HepG2 (cell line): ENCODE data around the gene USP38. TPM values are rescaled to one million over a fixed set of nuclear protein-coding genes. Genes with fewer than 3 reads are reported as not detected.

Experiments
- ATAC-seq: fragments of 200-7000 bp; cut with Tn5 transposase; 3 replicates; pipeline ENCODE4 v1.9.1; 2020; ENCODE audit warnings: mild to moderate bottlenecking, moderate library complexity
- BruUV-seq: library from RNA; stranded (reverse); fragments of 400-500 nt; replicated peaks from 2 replicates; lab custom pipeline; 2021; lab: Mats Ljungman, UMichigan
- CTCF ChIA-PET: fragments of 300-600 bp; formaldehyde crosslinking; extraction: SDS; loops from one replicate; lab custom pipeline; 2021; ENCODE audit warnings: low total read pairs, inconsistent platforms, low intra/inter-chr PET ratio; lab: Yijun Ruan, JAX
- POLR2A ChIA-PET: fragments of 350-600 bp; sonication (Branson Sonifier 250); formaldehyde crosslinking; loops from one replicate; lab custom pipeline; 2020; ENCODE audit warnings: antibody characterized with exemption, inconsistent platforms; lab: Yijun Ruan, JAX
- DNase-seq: peaks from one replicate; pipeline ENCODE4 v3.0.0-alpha.2; 2015; ENCODE audit warnings: low spot score
- FAIRE-seq: peaks from 3 replicates; lab custom pipeline; 2011; peaks lifted over from hg19 to GRCh38; lab: Jason Lieb, UNC
- H2AFZ ChIP-seq: one replicate; pipeline ENCODE4 v1.6.1; 2011; ENCODE audit warnings: low read length, inconsistent platforms
- H3K27ac ChIP-seq: fragments of 300-600 bp; 3 replicates; pipeline ENCODE4 v1.8.0; 2011; ENCODE audit warnings: mixed run types, mild to moderate bottlenecking, mixed read lengths, low read length, inconsistent platforms; ENCODE audit not compliant: insufficient read depth; ENCODE audit errors: extremely low read length
- H3K27me3 ChIP-seq, 2 experiments: fragments of 200-600 bp in 1 of 2; 2 replicates in 1 of 2; 3 replicates in 1 of 2; pipeline versions ENCODE4 v1.6.0 to v1.8.0; 2011; ENCODE audit warnings: low read length in 2 of 2, mild to moderate bottlenecking in 2 of 2, moderate library complexity in 2 of 2, inconsistent platforms in 1 of 2; ENCODE audit not compliant: insufficient read depth in 2 of 2, control insufficient read depth in 1 of 2
- H3K36me3 ChIP-seq, 2 experiments: fragments of 200-600 bp in 1 of 2; replicated peaks in 1 of 2; 2 replicates in 1 of 2; 3 replicates in 1 of 2; pipeline versions ENCODE4 v1.5.1 to v1.8.0; 2011; ENCODE audit warnings: low read length in 2 of 2, inconsistent platforms in 1 of 2; ENCODE audit not compliant: insufficient read depth in 2 of 2, control insufficient read depth in 1 of 2
- H3K4me1 ChIP-seq: 2 replicates; pipeline ENCODE4 v1.5.1; 2012; ENCODE audit warnings: low read length, inconsistent platforms; ENCODE audit not compliant: insufficient read depth
- H3K4me2 ChIP-seq: 2 replicates; pipeline ENCODE4 v1.6.0; 2011; ENCODE audit warnings: low read depth, low read length, inconsistent platforms
- H3K4me3 ChIP-seq, 3 experiments: fragments of 200-600 bp in 1 of 3; sonication (generic), shearing (Covaris generic) in 1 of 3; replicated peaks in 1 of 3; 2 replicates each; pipeline ENCODE4 v1.5.1; 2011 to 2016; ENCODE audit warnings: low read length in 3 of 3, inconsistent platforms in 2 of 3, low read depth in 2 of 3, mild to moderate bottlenecking in 2 of 3, control low read depth in 1 of 3, mixed read lengths in 1 of 3; ENCODE audit not compliant: insufficient read depth in 1 of 3
- H3K79me2 ChIP-seq: one replicate; pipeline ENCODE4 v1.6.1; 2011; ENCODE audit warnings: low read length, inconsistent platforms; ENCODE audit not compliant: insufficient read depth
- H3K9ac ChIP-seq: 2 replicates; pipeline ENCODE4 v1.6.0; 2011; ENCODE audit warnings: mild to moderate bottlenecking, low read depth, low read length, inconsistent platforms; ENCODE audit not compliant: insufficient read depth
- H3K9me3 ChIP-seq: 2 replicates; pipeline ENCODE4 v1.5.1; 2012; ENCODE audit warnings: mild to moderate bottlenecking, low read length
- H4K20me1 ChIP-seq: 2 replicates; pipeline ENCODE4 v1.6.0; 2011; ENCODE audit warnings: inconsistent platforms, mild to moderate bottlenecking, low read length, moderate library complexity; ENCODE audit not compliant: insufficient read depth
- CHCHD3 ChIP-seq: sonication (generic); formaldehyde crosslinking; IDR thresholded peaks from 2 replicates; pipeline ENCODE4 v1.8.0; 2022; ENCODE audit warnings: mild to moderate bottlenecking, missing genetic modification reagents, moderate library complexity
- FIP1L1 ChIP-seq: fragments of 200-400 bp; formaldehyde crosslinking; IDR thresholded peaks from 2 replicates; pipeline ENCODE4 v1.6.1; 2018; ENCODE audit warnings: low read depth, mild to moderate bottlenecking, low read length, moderate library complexity, borderline replicate concordance; ENCODE audit not compliant: insufficient read depth
- FOXP1 ChIP-seq, 2 experiments: fragments of 450-650 bp in 1 of 2; IDR thresholded peaks; 2 replicates each; pipeline ENCODE4 v1.6.1; 2017 to 2018; ENCODE audit warnings: antibody characterized with exemption in 1 of 2
- MAX ChIP-seq: IDR thresholded peaks from 2 replicates; pipeline ENCODE4 v1.6.1; 2012; ENCODE audit warnings: inconsistent platforms
- MXD1 ChIP-seq: sonication (generic); formaldehyde crosslinking; IDR thresholded peaks from 2 replicates; pipeline ENCODE4 v1.4.0; 2020; ENCODE audit warnings: mild to moderate bottlenecking, missing genetic modification reagents
- PRMT3 ChIP-seq: sonication (generic); formaldehyde crosslinking; IDR thresholded peaks from 2 replicates; pipeline ENCODE4 v1.8.1; 2022; ENCODE audit warnings: low read depth, mild to moderate bottlenecking, moderate library complexity, missing genetic modification reagents, borderline replicate concordance
- ZBTB7B ChIP-seq: sonication (generic); formaldehyde crosslinking; IDR thresholded peaks from 2 replicates; pipeline ENCODE4 v1.4.0; 2020; ENCODE audit warnings: missing genetic modification reagents
- ZNF619 ChIP-seq: sonication (generic); formaldehyde crosslinking; IDR thresholded peaks from 2 replicates; pipeline ENCODE4 v1.4.0; 2020; ENCODE audit warnings: mild to moderate bottlenecking, missing genetic modification reagents
- ZNF672 ChIP-seq: sonication (generic); formaldehyde crosslinking; IDR thresholded peaks from 2 replicates; pipeline ENCODE4 v1.8.1; 2022; ENCODE audit warnings: missing genetic modification reagents
- ZNF709 ChIP-seq: sonication (generic); formaldehyde crosslinking; IDR thresholded peaks from 2 replicates; pipeline ENCODE4 v1.5.0; 2020; ENCODE audit warnings: mild to moderate bottlenecking, missing genetic modification reagents
- WGBS: methylation state at CpG from one replicate; pipeline ENCODE4 v1.1.6; 2017; ENCODE audit warnings: low lambda C conversion rate; 5-methylcytosine and 5-hydroxymethylcytosine counted together
- in situ Hi-C: cut with HindIII; loops from 2 replicates; pipeline ENCODE4 v1.10.0; 2017; ENCODE audit warnings: low pct_unique_long_range_greater_than_20kb; ENCODE audit not compliant: extremely low pct_ligation_motif_present
- intact Hi-C: fragments of 100-400 bp; cut with micrococcal nuclease; formaldehyde crosslinking; loops from one replicate; pipeline ENCODE4 v1.10.0; 2022; ENCODE audit not compliant: unreplicated experiment
- polyA plus RNA-seq, 8 experiments: library from polyadenylated mRNA; depleted of rRNA in 3 of 8; stranded (reverse) in 7 of 8; unstranded in 1 of 8; fragments of >200 nt; fragmentation: Illumina TruSeq in 4 of 8; extraction: Trizol in 4 of 8; gene quantifications; 2 replicates each; pipeline versions ENCODE4 v1.2.1 to v1.2.3, GENCODE V29; 2011 to 2016; ENCODE audit warnings: low read depth in 4 of 8, missing spikeins in 1 of 8, mixed read lengths in 1 of 8; ENCODE audit not compliant: insufficient read depth in 1 of 8
- total RNA-seq, 5 experiments: library from RNA; depleted of rRNA; stranded (reverse); fragments of >200 nt; fragmentation: Illumina TruSeq; extraction: Trizol; gene quantifications; 2 replicates each; pipeline ENCODE4 v1.2.3, GENCODE V29; 2016; ENCODE audit warnings: low read depth in 1 of 5

The USP38 gene
- total and polyA plus RNA-seq, 2 of the 13 experiments (the other 11 are each of a cell fraction or from before 2014, with no cell fraction given), result 4.5 to 11.8 TPM

- ChIA-PET POLR2A (no interaction called here), CTCF (no interaction called here)
- no TSS peak for BruUV-seq
- H2AFZ ChIP-seq, result no peak overlapping the region
- FAIRE-seq, result no peak
- in situ Hi-C loops (no loop called here), intact Hi-C loops (no loop called here)
- no peak overlapping the region for H3K4me2 ChIP-seq
- TF ChIP-seq ZNF619 (CRISPR knock-in tag) (no peak), FIP1L1 (no peak), FOXP1 (IDR thresholded peaks at IDR 0.05) (no peak), FOXP1 (CRISPR knock-in tag; IDR thresholded peaks at IDR 0.05) (no peak), MAX (no peak), ZNF709 (CRISPR knock-in tag) (no peak), ZBTB7B (no peak), MXD1 (CRISPR knock-in tag) (no peak), PRMT3 (CRISPR knock-in tag) (no peak), CHCHD3 (CRISPR knock-in tag) (no peak), ZNF672 (CRISPR knock-in tag) (no peak)
- no peaks in the 10 kb centered on the region for H3K4me1 ChIP-seq
- H3K9me3 ChIP-seq, result no peaks in the 10 kb centered on the region
- 67% methylated on average over 2 of the region's 2 CpGs for WGBS
- no peaks in the 10 kb centered on the region; a peak in 1 of 5 replicates for H3K27me3 ChIP-seq
- H3K79me2 ChIP-seq, result no peaks in the 10 kb centered on the region
- no peak overlapping the region for H3K4me3 ChIP-seq
- DNase-seq, result no peak
- H3K27ac ChIP-seq, result no peak overlapping the region
- H3K36me3 ChIP-seq, result no peaks in the 10 kb centered on the region
- H3K9ac ChIP-seq, result no peak overlapping the region
- no peaks in the 10 kb centered on the region for H4K20me1 ChIP-seq
- no peak for ATAC-seq
Observed at GRCh38 chr4:143253166-143253565, 68.4 kb downstream of the USP38 start.
